H7 (cell line): ENCODE measurements around the gene ICAM4. TPM values are rescaled to one million over a fixed set of nuclear protein-coding genes. Genes with fewer than 3 reads are reported as not detected.
A peak's percentile ranks its signal among the peaks of the same experiment; 100 is the strongest.
"Not testable (repeated sequence)": the region's sequence is repeated elsewhere in the genome, so short reads cannot be mapped to it uniquely, and the experiment has no call there.

Source experiments
- DNase-seq: peaks from one replicate; pipeline ENCODE4 v3.0.0; 2012
- H3K27me3 ChIP-seq: 2 replicates; pipeline ENCODE4 v1.6.0; 2011; ENCODE audit warnings: mild to moderate bottlenecking, low read length; ENCODE audit not compliant: control insufficient read depth, insufficient read depth
- H3K36me3 ChIP-seq: replicated peaks from 2 replicates; pipeline ENCODE4 v1.5.1; 2011; ENCODE audit warnings: low read length; ENCODE audit not compliant: control insufficient read depth, insufficient read depth
- H3K4me3 ChIP-seq: 2 replicates; pipeline ENCODE4 v1.5.1; 2011; ENCODE audit warnings: low read depth, mild to moderate bottlenecking, control low read depth, low read length, moderate library complexity; ENCODE audit not compliant: insufficient read depth
- total RNA-seq: library from RNA; depleted of rRNA; stranded (reverse); fragments of >200 nt; shearing (Covaris generic); gene quantifications from 2 replicates; pipeline ENCODE4 v1.2.3, GENCODE V29; 2014; rRNA removed

ICAM4 gene
- total RNA-seq, 1 experiment from 2014 or later = 1.7 TPM

DNA sequence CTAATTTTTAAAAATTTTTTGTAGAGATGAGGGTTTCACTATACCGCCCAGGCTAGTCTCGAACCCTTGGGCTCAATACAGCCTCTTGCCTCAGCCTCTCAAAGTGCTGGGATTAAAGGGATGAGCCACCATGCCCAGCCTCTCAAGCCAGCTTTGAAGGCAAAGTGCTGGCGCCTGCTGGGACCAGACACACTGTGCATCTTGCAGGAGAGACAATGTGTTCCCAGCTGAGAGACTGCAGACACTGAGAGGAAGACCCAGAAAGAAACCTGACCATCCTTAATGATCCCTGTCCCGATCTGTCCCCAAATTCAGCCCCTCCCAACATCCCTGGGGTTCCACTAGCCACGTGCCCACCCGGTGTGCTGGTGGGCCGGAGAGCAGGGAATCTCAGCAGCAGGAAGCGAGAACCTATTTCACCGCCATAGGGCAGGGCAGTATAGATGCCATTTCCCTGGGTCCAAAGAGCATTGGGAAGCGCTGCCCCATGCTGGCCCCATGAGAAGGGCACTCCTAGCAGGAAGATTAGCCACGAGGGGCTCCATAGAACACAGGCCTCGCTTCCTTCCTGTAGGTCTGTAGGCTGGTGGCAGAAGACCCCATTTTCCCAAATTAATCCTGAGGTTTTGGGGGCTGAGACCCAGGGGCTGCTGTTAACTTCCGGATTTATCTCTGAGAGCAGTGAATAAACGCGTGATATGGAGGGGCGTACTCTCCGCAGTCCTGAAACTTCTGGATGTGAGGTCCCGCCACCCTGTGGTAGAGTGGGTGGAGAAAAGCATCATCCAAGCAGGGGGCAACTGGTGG, 45.6 kb downstream of the ICAM4 start:
- Histone ChIP-seq H3K36me3 (peaks cover 24% of the 10 kb centered on the region), H3K27me3 (no peaks in the 10 kb centered on the region; the same call in 1 of the 2 replicates)
- peak; percentile 65 for DNase-seq

DNA sequence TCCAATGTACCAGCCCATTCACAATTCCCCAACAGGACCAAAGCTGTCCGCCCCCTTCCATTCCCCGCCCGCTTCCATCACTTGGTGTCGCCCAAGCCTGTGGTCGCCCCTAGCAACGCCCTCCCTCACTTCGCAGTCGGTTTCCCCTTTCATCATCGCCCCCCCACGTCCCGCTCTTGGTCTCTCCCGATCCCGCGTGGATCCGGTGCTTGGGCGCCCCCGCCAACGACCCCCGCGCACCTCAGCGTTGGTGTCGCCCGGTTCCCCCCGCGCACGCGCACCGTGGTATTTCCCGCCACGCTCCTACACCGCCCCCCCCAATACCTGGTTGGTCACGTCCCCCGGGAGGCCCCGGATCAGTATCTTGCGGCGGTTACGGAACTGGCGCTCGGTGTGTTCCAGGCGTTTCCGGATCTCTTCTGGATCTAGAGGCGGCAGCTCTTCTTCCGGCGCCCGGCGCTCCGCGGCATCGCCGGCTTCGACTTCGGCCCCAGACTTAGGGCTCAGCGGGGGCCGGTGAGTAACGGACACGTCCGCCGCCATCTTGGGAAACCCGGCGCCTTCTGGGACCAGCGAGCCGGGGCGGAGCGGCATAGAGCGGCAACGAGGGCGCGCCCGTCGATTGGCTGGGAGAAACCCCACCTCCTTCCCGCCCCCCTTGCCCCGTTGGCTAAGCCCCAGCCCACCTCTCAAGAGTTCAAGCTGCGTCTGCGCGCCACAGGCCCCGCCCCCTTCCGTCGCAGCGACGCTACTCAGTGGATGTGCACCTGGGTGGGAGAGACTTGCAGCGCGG, 46.4 kb downstream of the ICAM4 start, which contains the start of gene RAVER1:
RAVER1 (minus strand) TSS at position 565 of the 793 bp plus-strand sequence; CDS start at position 543, 22 bp downstream.
- Histone ChIP-seq H3K36me3 (peaks cover 17% of the 10 kb centered on the region), H3K4me3 (peak within 1 kb of the TSS; percentile 92)
- peak; percentile 100 for DNase-seq

More for the DNA sequence above, 45.6 kb downstream of the ICAM4 start:
- peak overlapping the region; percentile 92 for H3K4me3 ChIP-seq

DNA sequence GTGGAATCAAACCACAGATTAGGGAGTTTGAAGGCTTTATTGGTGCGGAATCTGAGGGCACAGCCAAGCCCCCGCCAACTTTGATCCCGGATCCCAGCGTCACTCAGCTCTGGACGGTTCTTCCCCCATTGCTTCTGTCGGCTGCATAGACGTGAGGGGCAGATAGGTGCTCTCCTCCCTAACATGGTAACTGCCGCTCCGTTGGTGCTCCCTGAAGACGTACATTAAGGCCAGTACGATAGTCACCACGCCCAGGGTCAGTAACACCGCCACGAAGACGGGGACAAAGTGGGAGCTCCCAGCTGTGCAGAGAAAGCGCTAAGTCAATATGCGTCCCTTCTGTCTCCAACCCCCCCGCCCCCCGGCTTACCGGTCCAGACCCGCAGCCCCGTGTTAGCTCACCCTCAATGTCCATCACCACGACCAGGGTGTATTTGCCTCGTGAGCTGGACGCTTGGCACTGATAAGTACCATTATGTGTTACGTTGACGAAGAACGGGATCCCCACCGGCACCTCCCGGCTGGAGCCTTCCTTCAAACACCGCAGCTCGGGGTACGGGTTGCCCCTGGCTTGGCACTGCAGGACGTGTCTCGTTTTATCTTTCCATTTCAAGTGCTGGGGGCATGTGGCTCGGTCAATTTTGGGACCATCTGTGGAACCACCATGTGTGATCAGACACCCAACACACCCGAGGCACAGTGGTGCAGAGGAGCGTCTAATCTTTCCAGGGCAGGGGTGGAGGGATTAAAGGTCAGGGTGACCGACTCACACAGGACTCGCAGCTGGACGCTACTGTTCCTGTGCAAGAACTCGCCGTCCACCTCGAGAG, 47.2 kb downstream of the ICAM4 start:
- peak; percentile 57 for DNase-seq
- Histone ChIP-seq H3K36me3 (peaks cover 11% of the 10 kb centered on the region), H3K4me3 (peak overlapping the region; percentile 92), H3K27me3 (no peaks in the 10 kb centered on the region; the same call in 1 of the 2 replicates)

More for the DNA sequence above, 46.4 kb downstream of the ICAM4 start, which contains the start of gene RAVER1:
- H3K27me3 ChIP-seq = no peaks in the 10 kb centered on the region; the same call in 1 of the 2 replicates

DNA sequence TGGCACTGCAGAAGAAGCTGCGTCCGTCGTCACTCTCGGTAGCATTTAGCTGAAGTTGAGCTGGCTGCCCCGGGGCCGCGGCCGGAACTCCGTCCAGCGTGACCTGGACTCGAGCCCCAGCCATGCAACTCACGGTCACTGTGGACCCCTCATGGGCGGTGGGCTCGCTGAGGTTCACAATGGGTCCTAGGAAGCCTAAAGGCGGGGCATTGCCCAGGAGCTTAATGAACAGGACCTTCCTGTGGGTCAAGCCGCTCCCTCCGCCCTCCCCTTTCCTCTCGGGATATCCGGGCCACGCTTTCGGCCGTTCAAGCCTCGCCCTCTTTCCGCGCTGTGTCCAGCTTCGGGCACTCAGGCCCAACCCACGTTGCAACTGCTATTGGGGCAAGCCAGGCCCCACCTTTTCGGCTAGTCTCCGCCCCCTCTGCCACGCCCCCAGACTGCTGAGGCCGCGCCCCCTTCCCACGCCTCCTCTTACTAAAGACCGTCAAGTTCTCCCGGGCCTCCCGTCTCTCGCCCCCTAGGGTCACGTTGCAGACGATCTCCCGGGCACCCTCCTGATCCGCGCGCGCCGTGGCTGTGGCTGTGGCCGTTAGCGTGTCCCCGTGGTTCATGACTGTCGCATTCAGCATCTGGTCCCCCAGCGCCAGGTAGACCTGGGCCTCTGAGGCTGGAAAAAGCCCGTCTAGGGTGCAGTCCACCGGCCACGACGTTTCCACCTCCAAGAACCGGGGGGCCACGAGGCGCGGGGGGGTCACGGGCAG, 48.0 kb downstream of the ICAM4 start:
- no peaks in the 10 kb centered on the region; the same call in 1 of the 2 replicates for H3K27me3 ChIP-seq
- H3K4me3 ChIP-seq = peak overlapping the region; percentile 92
- DNase-seq = peak; percentile 96
- peaks cover 7% of the 10 kb centered on the region for H3K36me3 ChIP-seq

DNA sequence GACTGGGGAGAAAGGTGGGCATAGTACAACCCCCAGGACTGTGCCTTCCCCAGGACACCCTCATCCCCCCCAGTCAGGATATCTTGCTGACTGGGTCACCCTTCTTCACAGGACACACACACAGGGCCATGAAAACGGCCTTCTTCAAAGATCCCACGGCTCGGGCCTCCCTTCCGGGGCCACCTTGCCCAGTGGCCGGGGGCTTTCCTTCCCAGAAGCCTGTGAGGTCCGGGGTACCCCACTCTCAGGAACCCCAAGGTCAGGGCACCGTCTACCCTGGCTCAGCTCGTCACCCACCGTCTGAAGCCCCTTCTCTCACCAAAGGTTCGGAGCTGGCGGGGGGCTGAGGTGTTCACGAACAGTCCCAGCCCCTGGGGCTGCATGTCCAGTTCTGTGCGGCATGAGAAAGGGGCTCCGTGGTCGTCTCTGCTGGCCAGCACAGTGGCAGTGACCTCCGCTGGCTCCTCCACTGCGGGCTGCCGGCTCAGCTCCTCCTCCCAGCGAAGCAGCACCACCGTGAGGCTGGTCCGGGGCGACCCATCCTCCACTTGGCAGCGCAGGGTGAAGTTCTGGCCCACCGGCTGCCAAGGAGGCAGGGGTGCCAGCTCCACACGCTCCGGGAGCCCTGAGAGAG, 48.7 kb downstream of the ICAM4 start:
- Histone ChIP-seq H3K27me3 (no peaks in the 10 kb centered on the region; the same call in 1 of the 2 replicates), H3K4me3 (no peak overlapping the region), H3K36me3 (peaks cover 2% of the 10 kb centered on the region)
- peak; percentile 76 for DNase-seq

DNA sequence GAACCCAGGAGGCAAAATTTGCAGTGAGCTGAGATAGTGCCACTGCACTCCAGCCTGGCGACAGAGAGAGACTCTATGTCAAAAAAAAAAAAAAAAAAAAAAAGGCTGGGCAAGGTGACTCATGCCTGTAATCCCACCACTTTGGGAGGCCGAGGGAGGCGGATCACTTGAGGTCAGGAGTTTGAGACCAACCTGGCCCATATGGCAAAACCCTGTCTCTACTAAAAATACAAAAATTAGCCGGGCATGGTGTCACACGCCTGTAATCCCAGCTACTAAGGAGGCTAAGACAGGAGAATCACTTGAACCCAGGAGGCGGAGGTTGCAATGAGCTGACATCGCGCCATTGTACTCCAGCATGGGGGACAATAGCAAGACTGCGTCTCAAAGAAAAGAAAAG, 50.0 kb downstream of the ICAM4 start:
- H3K27me3 ChIP-seq, H3K4me3 ChIP-seq, H3K36me3 ChIP-seq, DNase-seq: not testable (repeated sequence)

Other genes starting within 250 kb of the ICAM4 start
- gene SHFL, start 200.6 kb upstream of the ICAM4 start, total RNA-seq = 14.4 and 20.4 TPM in 2 replicates
- gene ANGPTL6, start 184.3 kb upstream of the ICAM4 start, total RNA-seq = 0.15 TPM in 1 of 2 replicates, not detected in the other
- 52.9 and 54.4 TPM in 2 replicates for gene PPAN, start 180.6 kb upstream of the ICAM4 start, total RNA-seq
- 0.87 and 6.2 TPM in 2 replicates for gene P2RY11, start 175.3 kb upstream of the ICAM4 start, total RNA-seq
- gene EIF3G, start 167.1 kb upstream of the ICAM4 start, total RNA-seq = 354 and 376 TPM in 2 replicates
- 128 and 129 TPM in 2 replicates for gene DNMT1, start 92.0 kb upstream of the ICAM4 start, total RNA-seq
- 7.4 and 8.9 TPM in 2 replicates for gene S1PR2, start 55.6 kb upstream of the ICAM4 start, total RNA-seq
- 148 and 174 TPM in 2 replicates for gene MRPL4, start 34.7 kb upstream of the ICAM4 start, total RNA-seq
- gene ICAM1, start 15.8 kb upstream of the ICAM4 start, total RNA-seq = 2.8 and 6.1 TPM in 2 replicates
- 0.83 and 3.7 TPM in 2 replicates for gene ICAM5, start 3.0 kb downstream of the ICAM4 start, total RNA-seq
- 0.17 and 0.85 TPM in 2 replicates for gene ZGLP1, start 22.9 kb downstream of the ICAM4 start, total RNA-seq
- 22.3 and 40.8 TPM in 2 replicates for gene FDX2, start 29.1 kb downstream of the ICAM4 start, total RNA-seq
- gene RAVER1, start 46.6 kb downstream of the ICAM4 start, total RNA-seq = 32.2 and 36.1 TPM in 2 replicates
- 15.2 and 16.1 TPM in 2 replicates for gene ICAM3, start 52.7 kb downstream of the ICAM4 start, total RNA-seq
- gene TYK2, start 93.6 kb downstream of the ICAM4 start, total RNA-seq = 48.0 and 48.3 TPM in 2 replicates
- gene CDC37, start 116.6 kb downstream of the ICAM4 start, total RNA-seq = 226 and 254 TPM in 2 replicates
- gene PDE4A, start 133.6 kb downstream of the ICAM4 start, total RNA-seq = 2.3 and 2.6 TPM in 2 replicates
- 80.2 and 82.3 TPM in 2 replicates for gene KEAP1, start 216.4 kb downstream of the ICAM4 start, total RNA-seq
- gene S1PR5, start 230.5 kb downstream of the ICAM4 start, total RNA-seq = 14.7 and 16.1 TPM in 2 replicates